Activated CD8-positive, alpha-beta memory T cell treated with anti-CD3 and anti-CD28 coated beads, Interleukin-2, amount 50 U/mL, for 4 hours (primary cell): ENCODE measurements around the gene AMOT.

ENCODE experiments used
- DNase-seq: peaks from one replicate; pipeline ENCODE4 v3.0.0-alpha.2; 2020

AMOT gene

DNA sequence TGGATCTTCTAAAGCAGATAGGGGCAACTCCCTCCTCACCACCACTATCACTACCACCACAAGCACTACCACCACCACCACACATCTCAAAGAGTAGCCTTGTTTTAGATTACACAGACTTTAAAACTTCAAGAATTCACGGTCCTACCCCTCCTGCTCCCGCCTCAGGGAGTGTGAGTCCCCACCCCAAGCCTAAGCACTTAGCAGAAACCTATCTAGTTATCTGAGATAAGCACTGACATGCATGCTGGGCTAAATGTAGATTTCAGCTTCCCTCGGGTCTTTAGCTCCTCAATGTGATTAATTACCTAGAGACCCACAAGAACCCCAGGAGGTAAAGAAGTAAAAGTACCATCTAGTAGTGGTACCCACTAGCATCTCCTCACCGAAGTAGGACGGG lies 775 bp downstream of the AMOT start:
- DNase-seq: no peak

DNA sequence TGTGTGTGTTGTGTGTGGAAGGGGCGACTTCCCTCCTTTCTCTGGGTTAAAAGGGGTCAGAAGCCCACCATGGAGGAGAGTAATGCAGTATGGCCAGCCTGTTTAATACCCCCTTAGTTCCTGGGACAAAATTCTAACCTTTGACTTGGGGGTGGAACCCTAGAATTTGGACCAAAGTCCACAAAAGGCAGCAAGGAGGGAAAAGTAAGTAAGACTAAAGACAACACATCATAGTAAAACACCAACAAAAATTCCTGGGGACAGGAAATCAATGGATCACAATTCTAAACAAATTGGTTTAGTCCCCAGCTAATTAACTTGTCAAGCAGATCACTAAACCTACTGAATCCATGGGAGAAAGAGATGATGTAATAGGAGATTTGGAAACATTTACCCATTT lies 3.1 kb downstream of the AMOT start:
- DNase-seq: no peak

GRCh38 chrX:112835019-112835418 lies 5.6 kb downstream of the AMOT start:
- DNase-seq: no peak

- no peak for DNase-seq
Measured at GRCh38 chrX:112834031-112834845, 6.4 kb downstream of the AMOT start.

- no peak for DNase-seq
Measured at GRCh38 chrX:112832481-112833095, 8.0 kb downstream of the AMOT start.

DNA sequence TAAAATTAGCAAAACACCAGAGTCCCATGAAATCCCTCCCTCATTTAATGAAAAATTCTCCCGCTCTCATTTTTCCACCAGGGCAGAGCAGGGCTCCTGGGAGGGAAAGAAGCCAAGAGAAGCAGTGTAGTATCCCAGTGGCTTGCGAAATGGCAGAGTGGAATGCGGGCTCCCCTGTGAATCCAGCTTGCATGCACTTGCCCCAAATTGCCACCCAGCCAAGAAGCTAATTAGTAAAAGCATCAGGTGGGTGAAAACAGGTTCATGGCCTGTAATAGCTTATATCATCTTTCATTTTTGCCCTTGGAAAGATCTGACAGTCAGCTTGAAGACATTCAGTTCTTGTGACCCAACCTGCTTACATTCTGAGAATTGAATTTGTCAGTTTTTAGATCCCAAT lies 10.1 kb downstream of the AMOT start:
- no peak for DNase-seq

DNA sequence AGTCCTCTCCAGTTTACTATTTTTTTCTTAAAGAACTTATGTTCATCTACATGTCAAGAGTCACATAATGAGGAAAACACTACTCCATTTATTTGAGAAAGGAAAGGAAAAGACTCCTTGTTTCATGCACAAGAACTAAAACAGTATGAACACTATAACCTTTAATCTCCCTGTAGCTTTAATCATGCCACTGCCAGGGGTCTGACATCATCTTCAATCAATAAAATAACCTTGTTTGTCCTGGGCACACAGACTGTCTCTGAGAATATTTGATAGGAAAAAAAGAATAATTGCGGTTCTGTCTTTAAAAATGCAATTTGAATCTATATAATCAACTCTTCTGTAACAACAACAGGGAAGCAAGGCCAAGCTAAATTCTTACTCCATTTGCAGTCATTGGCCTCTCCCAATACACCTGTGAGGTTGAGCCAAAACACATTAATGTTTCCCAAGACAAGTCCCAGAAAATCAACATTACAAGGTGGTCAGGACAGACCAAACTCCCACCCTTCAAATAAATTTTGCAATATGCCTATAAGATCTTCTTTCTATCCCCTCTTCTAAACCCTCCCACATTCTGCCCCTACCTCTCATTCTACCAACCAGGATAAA lies 13.2 kb downstream of the AMOT start:
- no peak for DNase-seq

GRCh38 chrX:112826023-112826422 lies 14.6 kb downstream of the AMOT start:
- no peak for DNase-seq

GRCh38 chrX:112822892-112823291 lies 17.7 kb downstream of the AMOT start:
- DNase-seq: no peak

GRCh38 chrX:112820364-112821268 lies 20.0 kb downstream of the AMOT start:
- DNase-seq: no peak

DNA sequence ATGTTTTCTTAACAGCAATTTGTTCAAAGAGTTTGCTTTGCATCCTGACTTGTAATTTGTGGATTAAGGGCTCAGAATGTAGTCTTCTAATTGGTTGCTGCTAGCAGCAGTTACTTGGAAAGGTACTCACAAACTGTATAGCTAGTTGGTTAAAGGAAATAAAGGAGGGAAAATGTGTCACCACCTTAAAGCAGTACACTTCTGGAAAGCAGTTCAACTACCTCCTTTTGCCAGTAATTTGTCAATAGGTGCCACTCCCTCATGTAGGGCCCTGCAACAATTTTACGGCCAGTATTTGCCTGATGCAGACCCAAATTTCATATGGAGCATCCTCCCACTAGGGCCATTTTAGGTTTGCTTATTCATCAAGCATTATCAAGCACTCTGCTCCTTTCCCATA lies 20.8 kb downstream of the AMOT start:
- no peak for DNase-seq

DNA sequence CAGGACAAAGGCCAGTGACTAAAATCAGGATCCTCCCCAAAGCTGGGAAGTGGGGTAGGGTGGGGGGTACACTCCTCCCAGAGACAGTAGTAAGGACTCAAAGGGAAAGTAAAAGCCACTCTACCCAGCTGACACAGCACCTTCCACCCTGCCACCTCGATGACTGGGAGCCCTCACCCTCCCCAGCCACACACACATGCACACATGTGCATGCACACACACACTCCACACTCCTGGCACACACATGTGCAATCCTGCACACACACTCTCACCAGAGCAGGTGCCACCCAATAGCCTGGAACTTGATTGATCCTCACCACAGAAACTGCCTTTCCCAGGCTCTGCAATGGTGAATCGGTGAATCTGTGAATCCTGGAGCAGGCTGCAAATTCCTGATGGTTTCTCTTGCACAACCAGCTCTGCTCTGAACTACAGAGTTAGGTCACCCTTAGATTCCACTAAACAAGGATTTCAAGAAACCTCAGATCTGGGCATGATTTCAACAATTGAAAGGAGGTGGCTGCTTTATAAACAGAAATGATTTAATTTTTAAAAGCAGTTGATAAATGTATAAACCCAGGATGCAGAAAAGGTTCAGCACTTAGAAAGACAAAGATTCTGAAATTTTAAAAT lies 21.5 kb downstream of the AMOT start:
- no peak for DNase-seq

GRCh38 chrX:112818114-112819007 lies 22.3 kb downstream of the AMOT start:
- DNase-seq: no peak

DNA sequence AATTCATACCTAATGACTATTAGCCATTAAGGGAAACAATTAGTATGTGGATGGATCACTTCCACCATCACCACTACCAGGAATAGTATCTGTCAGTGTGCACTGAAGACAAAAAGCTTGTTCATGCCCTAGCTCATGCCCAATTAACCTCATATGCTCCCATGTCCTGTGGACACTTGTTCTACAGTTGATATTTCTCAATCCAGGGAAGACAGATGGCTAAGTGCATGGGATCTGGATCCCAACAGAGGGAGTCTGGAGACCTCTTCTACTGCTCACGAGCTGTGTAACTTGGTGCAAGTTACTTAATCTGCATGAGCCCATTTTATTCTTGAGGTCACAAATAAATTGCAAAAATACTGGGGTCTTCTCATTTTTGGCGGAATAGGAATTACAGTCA lies 23.7 kb downstream of the AMOT start:
- DNase-seq: no peak

GRCh38 chrX:112814496-112814895 lies 26.1 kb downstream of the AMOT start:
- no peak for DNase-seq

GRCh38 chrX:112812741-112813140 lies 27.9 kb downstream of the AMOT start:
- DNase-seq: no peak

DNA sequence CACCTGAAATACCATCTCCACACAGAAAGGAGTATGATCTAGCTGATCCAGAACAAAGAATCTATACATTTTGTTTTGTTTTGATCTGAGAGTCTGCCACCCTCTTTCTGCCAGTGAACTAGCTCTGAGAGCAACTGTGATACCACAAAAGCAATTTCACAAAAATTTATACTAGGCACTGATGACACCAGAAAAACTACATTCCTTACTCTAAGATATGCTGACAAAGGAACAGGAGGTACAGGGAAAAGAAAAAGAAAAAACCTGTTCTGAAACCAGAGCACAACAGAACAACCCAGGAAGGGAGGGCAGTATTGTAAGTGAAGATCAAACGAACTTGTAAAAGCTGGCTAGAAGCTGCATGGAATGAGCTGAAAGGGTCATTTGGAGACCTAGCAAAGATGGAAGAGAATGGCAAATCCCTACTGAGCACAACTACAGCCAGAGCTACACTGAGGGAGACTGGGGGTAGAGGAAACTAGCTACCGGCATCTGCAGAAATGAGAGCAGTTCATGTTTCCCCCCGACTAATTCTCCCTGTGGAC lies 31.9 kb downstream of the AMOT start:
- no peak for DNase-seq

GRCh38 chrX:112808007-112808406 lies 32.6 kb downstream of the AMOT start:
- DNase-seq: no peak

GRCh38 chrX:112803060-112803459 lies 37.6 kb downstream of the AMOT start:
- DNase-seq: no peak

- DNase-seq: no peak
Measured at GRCh38 chrX:112802541-112802940, 38.1 kb downstream of the AMOT start.
